ENCODE measurements around the gene ARSI. TPM values are rescaled to one million over a fixed set of nuclear protein-coding genes. Genes with fewer than 3 reads are reported as not detected.

Gene ARSI
- total and polyA plus RNA-seq, 2 of the 4 experiments (the other 2 are of a cell fraction), result 14.8 to 15.2 TPM

- ChIA-PET POLR2A (ENCODE audit: unreplicated experiment) (no interaction called here), CTCF (no interaction called here)
- Histone ChIP-seq H4K8ac (ENCODE audit: low read depth in 2 of 2, low read length in 2 of 2) (no peak overlapping the region), H3K9me1 (ENCODE audit: insufficient read depth, low read length) (no peaks in the 10 kb centered on the region; the same call in 1 of the 2 replicates), H3K4me3 (ENCODE audit: insufficient read depth, low read depth, low read length) (no peak overlapping the region), H2BK20ac (ENCODE audit: low read depth, low read length) (no peak overlapping the region), H3K9me3 (ENCODE audit: control insufficient read depth, insufficient read depth, low read length) (no peaks in the 10 kb centered on the region), H3K9ac (ENCODE audit: low read depth, low read length) (no peak overlapping the region), H2AK5ac (ENCODE audit: low read depth, low read length) (no peak overlapping the region), H2AK9ac (replicated peaks; ENCODE audit: low read depth, low read length, poor library complexity) (no peak overlapping the region), H2BK15ac (ENCODE audit: low read depth, low read length) (no peak overlapping the region), H2BK5ac (ENCODE audit: low read depth, low read length, poor library complexity, severe bottlenecking) (no peak overlapping the region), H3K27me3 (ENCODE audit: control insufficient read depth, insufficient read depth, low read length) (no peaks in the 10 kb centered on the region; the same call in 1 of the 2 replicates), H3K27ac (ENCODE audit: insufficient read depth, low read length) (no peak overlapping the region), H3K23ac (ENCODE audit: low read depth, low read length) (no peak overlapping the region), H4K20me1 (ENCODE audit: insufficient read depth, low read length) (no peaks in the 10 kb centered on the region), H3K14ac (replicated peaks; ENCODE audit: low read depth, low read length) (no peak overlapping the region), H4K91ac (ENCODE audit: insufficient read depth, low read depth, low read length) (no peak overlapping the region), H3K4me2 (ENCODE audit: low read depth, low read length) (no peak overlapping the region), H3K56ac (ENCODE audit: extremely low read depth, insufficient read depth, low read length) (no peak overlapping the region), H3K4ac (ENCODE audit: low read depth, low read length) (no peak overlapping the region), H3K4me1 (ENCODE audit: control insufficient read depth, insufficient read depth, low read length) (peaks cover 8% of the 10 kb centered on the region; the same call in 1 of the 2 replicates), H3K36me3 (ENCODE audit: control insufficient read depth, insufficient read depth, low read length) (no peaks in the 10 kb centered on the region), H2BK120ac (ENCODE audit: low read depth, low read length) (no peak overlapping the region), H2AFZ (replicated peaks; ENCODE audit: low read length, poor library complexity) (no peak overlapping the region), H3K79me1 (ENCODE audit: low read depth in 1 of 2, low read length in 2 of 2) (no peaks in the 10 kb centered on the region), H4K5ac (ENCODE audit: low read depth, low read length) (no peak overlapping the region), H3K18ac (ENCODE audit: low read depth, low read length) (no peak overlapping the region)
- intact Hi-C loops (cut with micrococcal nuclease), result no loop called here
- WGBS, 2 experiments (ENCODE audit: extremely low coverage in 2 of 2, insufficient read length in 1 of 2), result 74% methylated on average over 3 of the region's 5 CpGs; no CpG with 5 or more reads in 1 of the 2 experiments
- BruUV-seq (replicated peaks), result no TSS peak
- DNase-seq (no peak), ATAC-seq (ENCODE audit: low read depth) (no peak)
- dilution Hi-C loops (cut with HindIII; ENCODE audit: low sequenced_read_pairs, unreplicated experiment), result no loop called here
- in situ Hi-C loops (cut with MboI; ENCODE audit: low sequenced_read_pairs), result no loop called here
- TF ChIP-seq MAZ (IDR thresholded peaks at IDR 0.05; ENCODE audit: borderline replicate concordance, low read depth, low read length) (no peak), MAFK (IDR thresholded peaks at IDR 0.05; ENCODE audit: low read depth, low read length) (no peak), NFE2L2 (IDR thresholded peaks at IDR 0.05; ENCODE audit: low read depth, low read length) (no peak), CHD1 (IDR thresholded peaks at IDR 0.05; ENCODE audit: low read depth, low read length) (no peak), ELK1 (IDR thresholded peaks at IDR 0.05; ENCODE audit: borderline replicate concordance, low read depth, low read length) (no peak), BHLHE40 (IDR thresholded peaks at IDR 0.05; ENCODE audit: low read depth, low read length) (no peak), CTCF (conservative IDR thresholded peaks at IDR 0.05; ENCODE audit: low read depth, low read length) (no peak), FOS (IDR thresholded peaks at IDR 0.05; ENCODE audit: low read depth, low read length) (no peak), RFX5 (IDR thresholded peaks at IDR 0.05; ENCODE audit: low read depth, low read length) (no peak), RCOR1 (IDR thresholded peaks at IDR 0.05; ENCODE audit: insufficient replicate concordance, low read length) (no peak), MXI1 (IDR thresholded peaks at IDR 0.05; ENCODE audit: borderline replicate concordance, low read depth, low read length) (no peak), RAD21 (IDR thresholded peaks at IDR 0.05; ENCODE audit: low read length) (no peak), SMC3 (IDR thresholded peaks at IDR 0.05; ENCODE audit: low read depth, low read length) (no peak), CEBPB (IDR thresholded peaks at IDR 0.05; ENCODE audit: low read depth, low read length) (no peak), POLR2A (IDR thresholded peaks at IDR 0.05; ENCODE audit: low read depth, low read length) (no peak)
These were observed 53.0 kb downstream of the ARSI start for GRCh38 chr5:150249744-150250143.
